HG03521 (cell line): Measurements from ENCODE around the gene IGF2R.
"Not testable (repeated sequence)": the region's sequence is repeated elsewhere in the genome, so short reads cannot be mapped to it uniquely, and the experiment has no call there.

ENCODE experiments used
- ATAC-seq: cut with Tn5 transposase; IDR thresholded peaks from one replicate; pipeline ENCODE4 v1.9.1; 2021; ENCODE audit warnings: mild to moderate bottlenecking, moderate library complexity; ENCODE audit not compliant: unreplicated experiment

IGF2R gene

DNA sequence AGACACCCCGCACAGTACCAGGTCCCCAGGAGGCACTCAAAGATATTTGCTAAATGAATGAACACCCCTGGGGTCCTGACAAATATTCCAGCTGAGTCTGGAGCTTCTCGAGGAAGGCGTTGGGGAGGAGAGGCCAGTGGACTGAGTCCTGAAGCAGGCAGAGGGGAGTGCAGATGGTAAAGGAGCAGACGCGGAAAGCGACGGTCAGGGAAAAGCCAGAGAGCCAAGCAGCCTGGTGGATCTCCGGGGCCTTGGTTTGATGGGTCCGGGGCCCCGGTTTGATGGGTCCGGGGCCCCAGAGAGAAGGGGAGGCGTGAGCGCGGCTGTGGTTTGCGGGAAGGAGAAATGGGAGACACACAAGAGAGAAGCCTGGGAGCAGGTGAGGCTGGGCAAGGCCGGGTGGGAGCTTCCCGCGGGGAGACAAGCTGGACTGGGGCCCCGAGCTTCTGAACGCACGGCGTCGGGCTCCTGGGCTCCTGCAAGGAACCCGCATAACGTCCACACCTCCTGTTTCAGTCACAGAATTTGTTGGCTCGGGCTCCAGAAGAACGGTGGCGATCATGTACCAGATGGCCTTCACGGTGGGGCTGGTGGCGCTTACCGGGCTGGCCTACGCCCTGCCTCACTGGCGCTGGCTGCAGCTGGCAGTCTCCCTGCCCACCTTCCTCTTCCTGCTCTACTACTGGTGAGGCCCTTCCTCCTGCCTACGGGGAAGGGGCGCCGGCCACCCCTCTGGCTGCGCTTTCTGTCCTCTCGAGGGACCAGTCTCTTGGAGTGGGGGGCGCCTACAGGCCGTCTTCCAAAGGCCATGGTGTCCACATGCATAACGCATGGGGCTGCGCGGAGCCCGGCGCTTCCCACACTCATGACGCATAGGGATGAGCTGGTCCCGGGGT, 164.8 kb downstream of the IGF2R start:
- no peak for ATAC-seq

DNA sequence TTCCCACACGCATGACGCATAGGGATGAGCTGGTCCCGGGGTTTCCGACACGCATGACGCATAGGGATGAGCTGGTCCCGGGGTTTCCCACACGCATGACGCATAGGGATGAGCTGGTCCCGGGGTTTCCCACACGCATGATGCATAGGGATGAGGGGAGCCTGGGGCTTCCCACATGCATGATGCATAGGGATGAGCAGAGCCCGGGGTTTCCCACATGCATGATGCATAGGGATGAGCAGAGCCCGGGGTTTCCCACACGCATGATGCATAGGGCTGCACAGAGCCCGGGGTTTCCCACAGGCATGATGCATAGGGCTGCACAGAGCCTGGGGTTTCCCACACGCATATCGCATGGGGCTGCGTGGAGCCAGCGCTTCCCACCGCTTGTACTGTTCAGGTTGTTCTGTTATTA, 165.5 kb downstream of the IGF2R start:
- ATAC-seq, result not testable (repeated sequence)

DNA sequence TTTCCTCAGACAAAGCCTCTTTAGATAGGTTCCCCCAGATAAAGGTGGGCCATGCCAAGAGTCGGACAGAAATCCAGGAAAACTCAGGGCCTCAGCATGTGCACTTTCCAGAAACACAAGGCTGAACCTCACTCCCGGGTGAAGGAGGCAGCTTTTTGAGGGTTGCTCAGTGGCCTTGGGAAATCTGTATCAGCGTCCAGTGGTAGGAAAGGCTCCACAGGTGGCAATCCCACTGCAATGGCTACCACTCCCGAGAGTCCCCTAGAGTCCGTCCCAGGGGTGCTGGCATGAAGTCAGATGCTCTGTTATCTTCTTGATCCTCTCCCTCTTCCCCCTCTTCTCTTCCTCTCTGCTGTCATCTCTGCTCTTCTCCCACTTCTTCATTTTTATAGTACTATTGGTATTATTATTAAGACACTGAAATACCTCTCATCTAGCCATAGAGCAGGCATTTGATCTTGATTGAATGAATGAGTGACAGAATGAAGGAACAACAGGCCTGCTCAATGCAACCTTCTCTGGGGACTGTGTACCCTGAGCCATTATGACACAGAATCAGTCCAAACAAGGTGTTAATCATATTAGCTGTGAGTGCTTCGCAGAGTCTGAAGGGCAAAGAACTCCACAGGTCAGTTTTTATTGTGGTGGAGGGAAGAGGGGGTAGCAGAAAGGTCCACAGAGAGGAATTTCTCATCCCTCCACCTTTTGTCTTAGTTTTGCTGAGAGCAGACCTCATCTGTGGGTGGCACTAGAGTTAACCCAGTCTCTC, 166.1 kb downstream of the IGF2R start:
- no peak for ATAC-seq

DNA sequence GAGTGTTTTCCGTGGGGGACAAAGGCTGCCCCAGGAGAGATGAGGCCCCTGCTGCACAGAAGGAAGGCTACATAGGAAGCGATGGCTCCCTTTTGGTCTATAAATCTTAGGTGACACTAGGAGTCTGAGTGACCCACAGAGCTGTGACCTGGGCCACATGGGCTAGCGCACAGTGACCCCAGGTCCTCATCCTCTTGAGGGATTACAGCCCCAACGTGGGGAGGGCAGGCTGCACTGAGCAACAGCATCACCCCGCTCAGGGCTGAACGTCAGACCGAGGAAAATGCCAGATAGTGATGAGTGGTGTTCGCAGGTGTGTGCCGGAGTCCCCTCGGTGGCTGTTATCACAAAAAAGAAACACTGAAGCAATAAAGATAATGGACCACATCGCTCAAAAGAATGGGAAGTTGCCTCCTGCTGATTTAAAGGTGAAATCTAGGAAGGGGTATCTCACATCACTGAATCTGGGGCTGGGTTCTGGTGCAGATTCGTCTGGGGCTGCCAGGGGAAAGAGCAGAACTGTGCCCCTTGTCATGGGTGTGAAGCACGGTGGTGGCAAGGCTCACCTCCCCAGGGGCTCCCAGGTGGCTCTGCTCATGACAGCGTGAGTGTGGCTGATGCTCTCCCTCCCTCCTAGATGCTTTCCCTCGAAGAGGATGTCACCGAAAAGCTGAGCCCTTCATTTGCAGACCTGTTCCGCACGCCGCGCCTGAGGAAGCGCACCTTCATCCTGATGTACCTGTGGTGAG, 167.2 kb downstream of the IGF2R start:
- no peak for ATAC-seq

DNA sequence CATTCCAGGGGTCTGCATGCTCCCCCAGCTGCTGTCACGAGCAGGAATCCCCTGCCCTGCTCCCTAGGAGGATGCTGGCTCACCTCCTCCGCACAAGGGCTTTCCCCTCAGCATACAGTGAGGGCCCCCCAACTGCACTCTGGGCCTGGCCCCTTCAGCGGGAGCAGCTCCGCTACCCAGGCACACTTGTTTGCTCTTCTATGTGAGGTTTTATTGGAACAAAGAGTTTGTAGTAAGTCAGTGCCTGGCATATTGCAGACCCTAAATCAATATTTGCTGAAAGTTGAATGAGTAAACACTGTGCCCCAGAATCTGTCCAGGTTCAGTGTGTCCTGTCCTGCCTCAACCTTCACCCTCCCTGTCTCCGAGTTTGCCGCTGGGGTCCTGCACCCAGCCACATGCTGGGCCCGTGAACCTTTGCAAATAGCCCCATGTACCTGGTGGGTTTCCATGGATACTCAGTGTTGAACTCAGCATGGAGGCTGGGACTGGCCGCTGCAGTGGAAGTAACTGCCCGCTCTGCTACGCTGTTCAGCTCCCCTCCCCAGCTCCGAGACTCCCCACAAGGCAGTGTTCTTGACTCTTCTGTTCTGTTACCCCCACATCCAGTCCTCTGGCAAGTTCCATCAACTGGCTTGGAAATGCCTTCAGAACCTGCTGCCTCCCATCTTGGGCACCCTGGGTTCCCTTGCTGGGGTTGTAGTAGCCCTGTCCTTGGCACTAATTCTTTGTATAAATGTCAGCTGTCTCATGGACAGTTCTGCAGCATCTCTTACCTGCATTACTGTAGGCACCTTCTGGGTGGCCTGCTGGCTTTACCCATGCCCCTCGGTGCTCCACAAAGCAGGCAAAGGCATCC, 168.5 kb downstream of the IGF2R start:
- ATAC-seq, result no peak

DNA sequence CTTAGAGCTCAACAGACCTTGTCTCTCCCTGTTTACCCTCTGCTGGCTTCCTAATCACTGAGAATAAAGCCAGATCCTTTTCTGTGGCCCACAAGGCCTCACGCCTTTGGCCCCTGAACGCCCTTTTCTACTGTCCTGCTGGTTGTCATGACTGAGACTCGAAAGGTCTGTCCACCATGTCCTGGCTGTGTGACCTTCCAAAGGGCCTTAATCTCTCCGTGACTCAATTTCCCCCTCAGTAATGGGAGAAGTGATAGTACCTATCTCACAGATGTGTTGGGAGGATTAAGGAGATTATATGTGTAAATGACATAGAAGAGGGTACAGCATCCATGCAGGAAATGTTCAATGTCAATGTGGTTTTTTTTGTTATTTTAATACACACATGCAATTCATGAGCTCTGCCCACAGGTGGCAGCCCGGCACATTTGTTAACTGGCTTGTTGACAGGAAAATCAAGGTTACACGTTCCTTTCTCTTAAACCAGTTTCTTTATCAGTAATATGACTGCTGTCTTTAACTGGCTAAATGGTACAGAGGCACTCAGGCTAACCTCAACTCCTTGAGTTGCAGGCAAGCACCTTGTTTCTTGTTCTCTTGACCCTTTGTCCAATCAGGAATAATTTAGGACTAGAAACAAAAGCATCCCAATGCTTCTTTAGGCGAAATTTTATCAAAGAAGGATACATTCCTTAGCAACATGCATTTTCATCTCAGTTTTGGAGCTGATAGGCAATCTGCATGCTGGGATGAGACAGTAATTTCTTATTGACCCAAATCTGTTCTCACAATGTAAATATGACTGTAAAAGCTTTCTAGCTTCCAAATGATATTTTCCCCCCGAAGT, 169.3 kb downstream of the IGF2R start:
- ATAC-seq, result peak; percentile 65

DNA sequence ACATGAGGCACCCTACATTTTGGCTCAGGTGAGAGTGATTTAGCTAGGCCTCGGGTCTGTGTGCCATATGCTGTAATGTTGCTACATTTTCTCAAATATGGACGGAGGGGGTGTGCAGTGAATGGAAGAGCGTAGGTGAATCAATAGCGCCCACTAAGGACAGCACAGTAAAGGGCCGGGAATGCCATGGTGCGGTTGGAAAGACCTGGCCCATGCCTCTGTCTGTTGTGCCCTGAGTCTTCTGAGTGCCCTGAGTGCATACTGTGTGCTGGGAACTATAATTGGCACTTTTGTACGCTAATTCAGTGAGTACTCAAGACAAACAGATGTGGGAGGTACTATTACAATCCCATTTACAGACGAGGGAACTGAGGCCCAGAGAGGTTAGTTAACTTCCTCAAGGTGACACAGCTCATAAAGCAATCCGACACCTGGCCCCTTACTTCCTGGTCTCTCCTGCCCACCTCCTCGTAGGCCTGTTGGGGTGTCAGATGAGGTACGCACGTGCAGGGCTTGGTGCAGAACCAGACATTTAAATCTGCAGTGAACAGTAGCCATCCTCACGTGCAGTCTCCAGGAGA, 170.0 kb downstream of the IGF2R start:
- ATAC-seq, result no peak

DNA sequence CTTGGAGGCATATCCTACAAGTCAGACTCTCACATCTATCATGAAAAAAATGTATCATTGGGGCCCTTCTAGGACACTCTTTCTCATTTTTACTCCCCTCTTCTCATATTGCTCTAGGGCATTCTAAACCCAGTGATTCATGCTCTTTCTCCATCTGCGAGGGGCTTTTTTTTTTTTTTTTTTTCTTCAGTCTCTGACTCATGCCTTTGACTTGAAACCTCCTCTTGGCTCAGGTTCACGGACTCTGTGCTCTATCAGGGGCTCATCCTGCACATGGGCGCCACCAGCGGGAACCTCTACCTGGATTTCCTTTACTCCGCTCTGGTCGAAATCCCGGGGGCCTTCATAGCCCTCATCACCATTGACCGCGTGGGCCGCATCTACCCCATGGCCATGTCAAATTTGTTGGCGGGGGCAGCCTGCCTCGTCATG, 170.6 kb downstream of the IGF2R start:
- no peak for ATAC-seq

DNA sequence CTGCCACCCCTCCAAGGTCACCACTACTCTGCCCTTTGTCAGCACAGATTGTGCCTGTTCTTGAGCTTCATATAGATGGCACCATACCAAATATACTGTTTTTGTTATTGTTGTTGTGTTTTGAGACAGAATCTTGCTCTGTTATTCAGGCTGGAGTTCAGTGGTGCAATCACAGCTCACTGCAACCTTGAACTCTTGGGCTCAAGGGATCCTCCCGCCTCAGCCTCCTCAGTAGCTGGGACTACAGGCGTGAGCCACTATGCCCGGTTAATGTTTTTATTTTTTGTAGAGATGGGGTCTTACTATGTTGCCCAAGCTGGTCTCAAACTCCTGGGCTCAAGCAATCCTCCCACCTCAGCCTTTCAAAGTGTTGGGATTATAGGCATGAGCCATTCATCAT, 171.6 kb downstream of the IGF2R start:
- not testable (repeated sequence) for ATAC-seq

DNA sequence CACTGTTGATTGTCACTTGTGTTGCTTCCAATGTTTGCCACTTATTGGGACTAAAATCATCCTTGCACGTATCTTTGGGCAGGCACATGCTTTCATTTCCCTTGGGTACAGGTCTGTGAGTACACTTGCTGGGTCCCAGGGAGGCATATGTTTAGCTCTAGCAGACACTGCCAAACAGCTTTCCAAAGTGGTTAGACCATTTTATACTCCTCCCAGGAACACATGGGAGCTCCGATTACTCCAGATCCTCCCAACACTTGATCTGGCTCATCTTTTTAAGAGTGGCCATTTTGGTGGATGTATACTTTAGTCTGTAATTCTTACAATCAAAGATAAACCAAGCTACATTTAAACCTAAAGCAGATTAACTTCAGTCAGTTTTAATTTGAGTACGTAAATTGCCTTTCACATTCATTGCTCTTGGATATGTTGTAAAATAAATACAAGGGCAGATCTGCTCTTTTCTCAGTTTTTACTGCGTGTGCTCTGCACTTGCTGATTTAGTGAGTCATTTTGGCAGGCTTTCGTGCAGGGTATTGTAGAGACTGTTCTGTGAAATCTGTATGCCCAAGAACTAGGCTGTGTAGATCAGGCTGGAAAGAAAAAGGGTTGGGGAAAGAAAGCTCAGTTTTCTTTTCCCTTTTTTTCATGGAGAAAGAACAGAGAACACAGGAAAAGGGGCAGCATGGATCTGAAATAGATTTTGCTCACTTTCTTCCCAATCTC, 172.3 kb downstream of the IGF2R start:
- ATAC-seq, result no peak

DNA sequence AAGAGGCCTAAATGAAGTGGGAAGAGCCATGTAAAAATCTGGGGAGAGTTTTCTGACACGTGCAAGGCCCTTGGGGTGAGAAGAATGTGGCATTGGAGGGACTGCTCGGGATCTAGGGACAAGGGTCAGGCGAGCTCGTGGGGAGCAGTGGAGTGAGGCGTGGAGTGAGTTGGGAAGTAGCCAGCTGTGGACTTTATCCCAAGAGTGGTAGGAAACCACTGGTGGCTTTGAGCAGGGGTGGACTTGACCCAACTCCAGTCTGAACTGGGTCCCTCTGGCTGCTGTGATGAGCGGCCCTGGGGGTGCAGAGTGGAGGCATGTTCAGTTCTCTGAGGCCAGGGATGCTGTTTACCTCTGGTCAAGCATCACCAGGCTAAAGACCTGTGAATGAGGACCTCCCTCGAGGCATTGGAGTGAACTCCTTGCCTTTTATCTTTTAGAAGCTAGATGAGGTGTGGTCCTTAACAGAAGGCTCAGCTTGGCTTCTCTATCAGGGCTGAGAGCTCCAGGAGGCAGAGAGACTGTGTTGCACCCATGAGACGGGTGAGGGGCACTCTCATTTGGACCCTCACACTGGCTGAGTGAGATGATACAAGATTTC, 173.3 kb downstream of the IGF2R start:
- ATAC-seq, result no peak

DNA sequence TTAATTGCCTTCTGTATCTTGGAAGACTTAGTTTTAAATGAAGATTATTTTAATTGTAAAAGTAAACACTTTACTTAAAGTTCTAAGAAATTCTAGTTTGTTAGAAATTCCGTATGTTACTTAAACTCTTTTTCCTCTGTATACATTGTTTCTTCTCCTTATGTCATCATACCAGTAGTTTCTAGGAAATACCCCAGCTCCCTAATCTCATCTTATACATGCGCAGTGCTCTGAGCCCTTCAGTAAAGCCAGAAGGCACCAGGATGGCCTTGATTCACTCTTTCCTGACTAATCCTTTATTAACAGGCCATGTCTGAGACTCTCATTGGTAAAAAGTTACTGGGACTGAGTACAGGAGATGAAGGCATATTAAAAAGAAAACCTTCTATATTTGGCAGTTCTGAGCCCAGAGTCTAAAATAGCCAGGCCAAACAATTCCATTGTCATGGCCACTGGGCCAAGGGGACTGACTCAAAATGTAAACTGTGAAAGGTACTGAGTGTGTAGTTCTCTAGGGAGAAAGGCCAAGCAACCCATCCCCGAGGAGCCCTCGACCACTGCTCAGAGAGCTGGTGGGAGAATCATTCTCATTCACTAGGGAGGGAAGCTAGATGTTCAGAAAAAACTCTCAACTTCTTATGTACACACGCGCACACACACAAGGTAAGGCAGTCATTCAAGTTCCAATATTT, 177.7 kb downstream of the IGF2R start:
- no peak for ATAC-seq

DNA sequence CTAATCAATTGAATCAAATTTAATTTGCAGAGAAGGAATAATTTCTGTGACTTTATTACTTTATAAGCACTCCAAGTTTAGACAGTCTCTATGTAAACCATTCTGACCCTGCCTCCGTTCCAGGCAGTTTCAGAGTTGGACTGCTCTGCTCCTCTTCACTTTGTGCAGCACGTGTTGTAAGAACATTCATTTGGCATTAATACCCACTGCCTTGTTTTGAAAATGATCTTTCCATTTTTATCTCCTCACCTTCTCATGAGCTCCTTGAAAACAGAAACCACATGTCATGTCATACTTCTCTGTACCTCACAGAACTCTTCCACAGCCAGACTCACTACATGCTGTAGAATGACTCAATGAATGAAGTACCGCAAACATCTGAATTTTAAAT, 178.3 kb downstream of the IGF2R start:
- no peak for ATAC-seq

DNA sequence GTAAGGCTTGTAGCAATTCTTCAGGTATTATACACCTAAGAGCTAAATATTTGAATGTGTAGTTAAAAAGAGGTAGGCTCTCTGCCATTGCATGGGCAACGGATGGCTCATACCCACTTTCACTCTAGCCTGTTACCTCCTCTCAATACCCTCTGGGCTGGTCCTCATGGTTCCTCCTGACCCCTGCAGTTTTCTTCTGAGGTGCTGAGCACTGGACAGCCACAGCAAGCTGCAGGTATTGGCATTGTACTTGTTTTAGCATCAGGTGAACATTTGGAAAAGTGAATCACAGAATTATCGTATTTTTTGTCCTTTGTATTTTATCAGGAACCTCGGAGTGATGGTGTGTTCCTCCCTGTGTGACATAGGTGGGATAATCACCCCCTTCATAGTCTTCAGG, 185.6 kb downstream of the IGF2R start:
- ATAC-seq, result no peak

DNA sequence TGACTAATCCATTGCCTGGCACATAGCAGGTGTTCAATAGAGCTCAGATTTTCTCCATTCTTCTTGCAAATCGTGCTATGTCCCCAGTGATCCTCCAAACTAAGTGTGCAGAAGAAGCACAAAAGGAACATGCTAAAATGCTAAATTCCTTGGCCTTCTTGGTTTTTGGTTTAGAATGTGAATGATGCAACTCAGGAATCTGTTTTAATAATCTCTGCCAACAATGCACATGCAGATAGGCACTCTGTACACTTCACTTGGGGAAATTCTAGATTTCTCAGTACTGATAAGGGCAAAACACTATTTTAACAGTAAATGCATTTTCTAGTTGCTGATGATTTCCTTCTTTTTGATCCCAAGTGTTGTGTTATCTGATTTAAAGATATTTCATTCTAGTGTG, 188.0 kb downstream of the IGF2R start:
- no peak for ATAC-seq

DNA sequence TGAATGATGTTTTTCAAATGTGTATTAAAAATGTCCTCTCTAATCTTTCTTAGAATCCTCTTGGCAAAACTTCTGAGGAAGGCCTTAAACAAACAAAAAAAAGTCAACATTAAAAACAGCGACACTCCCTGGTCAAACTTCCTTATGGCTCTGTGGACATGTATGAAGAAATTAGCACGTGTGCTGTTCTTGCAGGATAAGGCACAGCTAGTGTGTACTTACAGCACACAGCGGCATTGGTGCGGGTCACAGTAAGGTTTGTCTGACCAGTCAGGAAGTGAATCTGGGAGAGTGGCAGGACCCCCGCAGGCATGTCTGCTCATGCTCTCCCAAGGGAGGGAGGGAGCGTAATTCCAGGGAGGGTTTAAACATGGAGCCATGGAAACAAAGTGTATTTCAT, 191.6 kb downstream of the IGF2R start:
- no peak for ATAC-seq
